Measurements from ENCODE around the gene ATP13A1.

ATP13A1 gene

GRCh38 chr19:19619181-19619848 is 44.2 kb downstream of the ATP13A1 start:
- no peak overlapping the region for H3K27ac ChIP-seq (ENCODE audit: low read length)
- no peak overlapping the region for H2AFZ ChIP-seq (ENCODE audit: low read depth, low read length)
- H3K79me2 ChIP-seq (ENCODE audit: low read length) = no peaks in the 10 kb centered on the region
- TF ChIP-seq EZH2phosphoT487 (IDR thresholded peaks at IDR 0.05; ENCODE audit: low read depth) = no peak
- TF ChIP-seq, protein P1, sequence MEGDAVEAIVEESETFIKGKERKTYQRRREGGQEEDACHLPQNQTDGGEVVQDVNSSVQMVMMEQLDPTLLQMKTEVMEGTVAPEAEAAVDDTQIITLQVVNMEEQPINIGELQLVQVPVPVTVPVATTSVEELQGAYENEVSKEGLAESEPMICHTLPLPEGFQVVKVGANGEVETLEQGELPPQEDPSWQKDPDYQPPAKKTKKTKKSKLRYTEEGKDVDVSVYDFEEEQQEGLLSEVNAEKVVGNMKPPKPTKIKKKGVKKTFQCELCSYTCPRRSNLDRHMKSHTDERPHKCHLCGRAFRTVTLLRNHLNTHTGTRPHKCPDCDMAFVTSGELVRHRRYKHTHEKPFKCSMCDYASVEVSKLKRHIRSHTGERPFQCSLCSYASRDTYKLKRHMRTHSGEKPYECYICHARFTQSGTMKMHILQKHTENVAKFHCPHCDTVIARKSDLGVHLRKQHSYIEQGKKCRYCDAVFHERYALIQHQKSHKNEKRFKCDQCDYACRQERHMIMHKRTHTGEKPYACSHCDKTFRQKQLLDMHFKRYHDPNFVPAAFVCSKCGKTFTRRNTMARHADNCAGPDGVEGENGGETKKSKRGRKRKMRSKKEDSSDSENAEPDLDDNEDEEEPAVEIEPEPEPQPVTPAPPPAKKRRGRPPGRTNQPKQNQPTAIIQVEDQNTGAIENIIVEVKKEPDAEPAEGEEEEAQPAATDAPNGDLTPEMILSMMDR (IDR thresholded peaks at IDR 0.05; ENCODE audit: low read depth, low read length) = no peak
- H3K36me3 ChIP-seq (replicated peaks; ENCODE audit: low read depth, low read length) = peaks cover 1% of the 10 kb centered on the region
- no peak overlapping the region for H3K4me3 ChIP-seq (ENCODE audit: low read length)
- H3K9me3 ChIP-seq (ENCODE audit: insufficient read depth, low read length) = no peaks in the 10 kb centered on the region
- H4K20me1 ChIP-seq (ENCODE audit: insufficient read depth, low read length) = no peaks in the 10 kb centered on the region
- no peaks in the 10 kb centered on the region for H3K4me1 ChIP-seq (ENCODE audit: low read length)
- no peaks in the 10 kb centered on the region for H3K27me3 ChIP-seq (ENCODE audit: low read depth, low read length)
- H3K9ac ChIP-seq (ENCODE audit: low read length) = no peak overlapping the region
- H3K4me2 ChIP-seq (ENCODE audit: low read length) = no peak overlapping the region

DNA sequence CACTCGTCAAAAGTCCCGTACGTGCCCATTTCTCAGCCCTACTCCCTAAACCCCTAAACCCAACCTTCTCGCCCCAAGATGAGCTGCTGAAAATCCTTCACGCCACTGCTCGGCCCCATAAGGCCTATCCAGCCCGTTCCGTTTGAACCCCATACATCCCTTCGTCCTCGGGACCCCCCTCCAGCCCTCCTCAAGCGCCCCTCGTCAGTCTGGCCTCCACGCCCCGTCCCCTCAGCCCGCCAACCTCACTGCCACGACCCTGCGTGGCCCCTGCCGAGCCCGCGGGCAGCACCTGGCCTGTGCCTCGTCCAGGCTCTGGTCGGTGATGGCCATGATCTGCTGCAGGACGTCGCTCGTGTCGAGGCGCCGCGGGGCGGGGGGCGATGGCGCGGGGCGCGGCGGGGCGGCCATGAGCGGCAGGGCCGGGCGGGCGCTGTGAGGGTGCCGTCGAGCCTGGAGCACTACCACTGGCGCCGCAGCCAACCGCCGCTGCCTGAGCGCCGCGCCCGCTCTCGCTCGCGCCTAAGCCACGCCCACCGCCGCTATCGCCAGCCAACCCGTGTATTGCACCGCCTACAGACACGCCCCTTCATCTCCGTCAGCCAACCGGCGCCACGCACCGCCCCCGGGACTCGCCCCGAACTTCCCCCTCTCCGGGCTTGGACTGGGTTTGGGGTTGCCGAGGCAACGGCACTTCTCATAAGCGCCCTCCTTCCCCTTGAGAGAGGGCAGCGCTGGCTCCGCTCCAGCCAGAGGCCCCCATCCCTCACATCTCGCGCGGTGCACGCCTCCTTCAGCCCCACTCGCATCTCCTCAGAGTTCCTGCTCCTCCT is 45.0 kb downstream of the ATP13A1 start, which contains the start of gene PBX4:
Gene PBX4, minus strand, starts transcription at position 469 of the 833 bp plus-strand sequence. Its CDS starts 58 bp downstream, at position 411.
- TF ChIP-seq EZH2phosphoT487 (IDR thresholded peaks at IDR 0.05; ENCODE audit: low read depth) = no peak
- TF ChIP-seq, protein P1 (IDR thresholded peaks at IDR 0.05; ENCODE audit: low read depth, low read length) = no peak
- no peak within 1 kb of the TSS for H3K27ac ChIP-seq (ENCODE audit: low read length)
- H3K9ac ChIP-seq (ENCODE audit: low read length) = no peak within 1 kb of the TSS
- no peak within 1 kb of the TSS for H3K4me3 ChIP-seq (ENCODE audit: low read length)
- no peaks in the 10 kb centered on the region for H3K27me3 ChIP-seq (ENCODE audit: low read depth, low read length)
- H3K4me2 ChIP-seq (ENCODE audit: low read length) = no peak within 1 kb of the TSS
- H3K36me3 ChIP-seq (replicated peaks; ENCODE audit: low read depth, low read length) = no peaks in the 10 kb centered on the region
- no peaks in the 10 kb centered on the region for H3K9me3 ChIP-seq (ENCODE audit: insufficient read depth, low read length)
- H2AFZ ChIP-seq (ENCODE audit: low read depth, low read length) = no peak within 1 kb of the TSS
- no peaks in the 10 kb centered on the region for H4K20me1 ChIP-seq (ENCODE audit: insufficient read depth, low read length)
- no peaks in the 10 kb centered on the region for H3K79me2 ChIP-seq (ENCODE audit: low read length)
- H3K4me1 ChIP-seq (ENCODE audit: low read length) = no peaks in the 10 kb centered on the region

- no peaks in the 10 kb centered on the region for H4K20me1 ChIP-seq (ENCODE audit: insufficient read depth, low read length)
- H3K27ac ChIP-seq (ENCODE audit: low read length) = no peak overlapping the region
- no peaks in the 10 kb centered on the region for H3K79me2 ChIP-seq (ENCODE audit: low read length)
- no peak overlapping the region for H3K9ac ChIP-seq (ENCODE audit: low read length)
- H3K4me2 ChIP-seq (ENCODE audit: low read length) = no peak overlapping the region
- H2AFZ ChIP-seq (ENCODE audit: low read depth, low read length) = no peak overlapping the region
- TF ChIP-seq, protein P1 (IDR thresholded peaks at IDR 0.05; ENCODE audit: low read depth, low read length) = no peak
- no peak for TF ChIP-seq EZH2phosphoT487 (IDR thresholded peaks at IDR 0.05; ENCODE audit: low read depth)
- H3K36me3 ChIP-seq (replicated peaks; ENCODE audit: low read depth, low read length) = no peaks in the 10 kb centered on the region
- H3K27me3 ChIP-seq (ENCODE audit: low read depth, low read length) = no peaks in the 10 kb centered on the region
- H3K4me1 ChIP-seq (ENCODE audit: low read length) = no peaks in the 10 kb centered on the region
- no peaks in the 10 kb centered on the region for H3K9me3 ChIP-seq (ENCODE audit: insufficient read depth, low read length)
- no peak overlapping the region for H3K4me3 ChIP-seq (ENCODE audit: low read length)
Observed at GRCh38 chr19:19615086-19615485, 48.4 kb downstream of the ATP13A1 start.

DNA sequence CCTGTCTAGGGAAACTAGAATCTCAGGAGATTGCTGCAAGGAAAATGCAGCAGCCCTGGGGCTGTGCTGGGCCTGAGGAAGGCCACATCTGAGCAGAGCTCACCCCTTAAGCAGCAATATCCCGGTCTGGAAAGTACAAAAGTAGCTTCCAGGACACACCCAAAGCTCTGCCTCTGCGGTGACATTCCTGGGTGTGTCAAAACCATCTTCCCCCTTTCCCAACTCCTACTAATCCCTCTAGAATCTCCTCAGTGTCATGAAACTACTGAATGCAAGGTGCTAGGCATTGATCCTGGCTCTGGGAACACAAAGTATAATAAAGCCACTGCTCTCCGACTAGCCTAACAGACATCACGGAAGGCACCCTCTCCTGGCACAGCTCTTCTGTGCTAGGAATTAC is 50.0 kb downstream of the ATP13A1 start:
- no peak overlapping the region for H3K4me2 ChIP-seq (ENCODE audit: low read length)
- TF ChIP-seq, protein P1 (IDR thresholded peaks at IDR 0.05; ENCODE audit: low read depth, low read length) = no peak
- no peak for TF ChIP-seq EZH2phosphoT487 (IDR thresholded peaks at IDR 0.05; ENCODE audit: low read depth)
- no peaks in the 10 kb centered on the region for H4K20me1 ChIP-seq (ENCODE audit: insufficient read depth, low read length)
- H3K27ac ChIP-seq (ENCODE audit: low read length) = no peak overlapping the region
- no peaks in the 10 kb centered on the region for H3K9me3 ChIP-seq (ENCODE audit: insufficient read depth, low read length)
- no peaks in the 10 kb centered on the region for H3K27me3 ChIP-seq (ENCODE audit: low read depth, low read length)
- no peaks in the 10 kb centered on the region for H3K36me3 ChIP-seq (replicated peaks; ENCODE audit: low read depth, low read length)
- no peaks in the 10 kb centered on the region for H3K79me2 ChIP-seq (ENCODE audit: low read length)
- no peaks in the 10 kb centered on the region for H3K4me1 ChIP-seq (ENCODE audit: low read length)
- H2AFZ ChIP-seq (ENCODE audit: low read depth, low read length) = no peak overlapping the region
- H3K9ac ChIP-seq (ENCODE audit: low read length) = no peak overlapping the region
- H3K4me3 ChIP-seq (ENCODE audit: low read length) = no peak overlapping the region
